Measurements from ENCODE around the gene PPP5C.
"Not testable (repeated sequence)": the region's sequence is repeated elsewhere in the genome, so short reads cannot be mapped to it uniquely, and the experiment has no call there.

The PPP5C gene

GRCh38 chr19:46386996-46387712, 40.3 kb downstream of the PPP5C start:
- DNase-seq = no peak

GRCh38 chr19:46387713-46388130, 40.8 kb downstream of the PPP5C start:
- no peak for DNase-seq

- DNase-seq = no peak
Observed at GRCh38 chr19:46388311-46389095, 41.6 kb downstream of the PPP5C start.

- DNase-seq = no peak
Observed at GRCh38 chr19:46390121-46390858, 43.4 kb downstream of the PPP5C start.

GRCh38 chr19:46390866-46391265, 44.0 kb downstream of the PPP5C start:
- no peak for DNase-seq

GRCh38 chr19:46391296-46392251, 44.7 kb downstream of the PPP5C start:
- no peak for DNase-seq

- no peak for DNase-seq
Observed at GRCh38 chr19:46392252-46392801, 45.4 kb downstream of the PPP5C start.

GRCh38 chr19:46392837-46393236, 46.0 kb downstream of the PPP5C start:
- DNase-seq = no peak

GRCh38 chr19:46393456-46394401, 46.8 kb downstream of the PPP5C start:
- DNase-seq = no peak

GRCh38 chr19:46394402-46394797, 47.5 kb downstream of the PPP5C start:
- DNase-seq = no peak

GRCh38 chr19:46397801-46398479, 51.1 kb downstream of the PPP5C start:
- not testable (repeated sequence) for DNase-seq

- DNase-seq = no peak
Observed at GRCh38 chr19:46402725-46403124, 55.8 kb downstream of the PPP5C start.

GRCh38 chr19:46404055-46404752, 57.3 kb downstream of the PPP5C start:
- peak; percentile 48 for DNase-seq

GRCh38 chr19:46404753-46405468, 58.0 kb downstream of the PPP5C start:
- peak; percentile 72 for DNase-seq

GRCh38 chr19:46406976-46407375, 60.1 kb downstream of the PPP5C start:
- no peak for DNase-seq

- no peak for DNase-seq
Observed at GRCh38 chr19:46407856-46408663, 61.2 kb downstream of the PPP5C start.

GRCh38 chr19:46408664-46409039, 61.8 kb downstream of the PPP5C start:
- DNase-seq = no peak

GRCh38 chr19:46409191-46409590, 62.3 kb downstream of the PPP5C start:
- DNase-seq = no peak

All from hematopoietic multipotent progenitor cell treated with erythropoietin and hydrocortisone succinate and interleukin-3 and kit ligand, for 4 days (in vitro differentiated cells).